ENCODE measurements around the gene ULK1. TPM values are rescaled to one million over a fixed set of nuclear protein-coding genes. Genes with fewer than 3 reads are reported as not detected.

The ULK1 gene
- polyA plus RNA-seq, 1 donor from 2014 or later: 19.0 TPM

GRCh38 chr12:131855521-131856142 is 38.8 kb upstream of the ULK1 start:
- H3F3A ChIP-seq (ENCODE audit: insufficient read depth, low read length, poor library complexity, severe bottlenecking): no peaks in the 10 kb centered on the region
- no peak overlapping the region for H2AFZ ChIP-seq (ENCODE audit: low read depth, low read length)
- H3K4me3 ChIP-seq (ENCODE audit: low read length): no peak overlapping the region
- H3K79me2 ChIP-seq (replicated peaks; ENCODE audit: insufficient read depth, low read length): no peaks in the 10 kb centered on the region
- TF ChIP-seq CTCF (IDR thresholded peaks at IDR 0.05; ENCODE audit: poor library complexity, severe bottlenecking) (no peak), MXI1 (conservative IDR thresholded peaks at IDR 0.05; ENCODE audit: poor library complexity, severe bottlenecking) (no peak), REST (IDR thresholded peaks at IDR 0.05; ENCODE audit: borderline replicate concordance) (no peak), RAD21 (conservative IDR thresholded peaks at IDR 0.05) (no peak), EZH2 (IDR thresholded peaks at IDR 0.05; ENCODE audit: borderline replicate concordance, insufficient read depth, low read length, poor library complexity, severe bottlenecking) (no peak), SMC3 (conservative IDR thresholded peaks at IDR 0.05; ENCODE audit: poor library complexity) (no peak), EP300 (conservative IDR thresholded peaks at IDR 0.05; ENCODE audit: poor library complexity, severe bottlenecking) (no peak), POLR2AphosphoS5 (IDR thresholded peaks at IDR 0.05) (no peak), TAF1 (IDR thresholded peaks at IDR 0.05; ENCODE audit: low read depth) (no peak)
- H4K20me1 ChIP-seq (ENCODE audit: insufficient read depth): no peaks in the 10 kb centered on the region
- no peak overlapping the region for H3K4me2 ChIP-seq (ENCODE audit: low read length)
- no peaks in the 10 kb centered on the region for H3K9me2 ChIP-seq (ENCODE audit: insufficient read depth, low read length)
- no peaks in the 10 kb centered on the region for H3K27me3 ChIP-seq (ENCODE audit: insufficient read depth, low read depth, low read length)
- no peaks in the 10 kb centered on the region for H3K36me3 ChIP-seq (ENCODE audit: insufficient read depth, low read length)
- H3K9me3 ChIP-seq (ENCODE audit: low read length): no peaks in the 10 kb centered on the region
- H3K9ac ChIP-seq (ENCODE audit: low read length): no peak overlapping the region
- no peak overlapping the region for H3K27ac ChIP-seq (ENCODE audit: low read length)

GRCh38 chr12:131856366-131857097 is 37.9 kb upstream of the ULK1 start:
- no peaks in the 10 kb centered on the region for H4K20me1 ChIP-seq (ENCODE audit: insufficient read depth)
- no peak overlapping the region for H3K27ac ChIP-seq (ENCODE audit: low read length)
- H3K4me3 ChIP-seq (ENCODE audit: low read length): no peak overlapping the region
- no peaks in the 10 kb centered on the region for H3F3A ChIP-seq (ENCODE audit: insufficient read depth, low read length, poor library complexity, severe bottlenecking)
- H2AFZ ChIP-seq (ENCODE audit: low read depth, low read length): no peak overlapping the region
- no peaks in the 10 kb centered on the region for H3K79me2 ChIP-seq (replicated peaks; ENCODE audit: insufficient read depth, low read length)
- TF ChIP-seq TAF1 (IDR thresholded peaks at IDR 0.05; ENCODE audit: low read depth) (no peak), POLR2AphosphoS5 (IDR thresholded peaks at IDR 0.05) (no peak), RAD21 (conservative IDR thresholded peaks at IDR 0.05) (no peak), CTCF (IDR thresholded peaks at IDR 0.05; ENCODE audit: poor library complexity, severe bottlenecking) (no peak), REST (IDR thresholded peaks at IDR 0.05; ENCODE audit: borderline replicate concordance) (no peak), SMC3 (conservative IDR thresholded peaks at IDR 0.05; ENCODE audit: poor library complexity) (no peak), EZH2 (IDR thresholded peaks at IDR 0.05; ENCODE audit: borderline replicate concordance, insufficient read depth, low read length, poor library complexity, severe bottlenecking) (no peak), MXI1 (conservative IDR thresholded peaks at IDR 0.05; ENCODE audit: poor library complexity, severe bottlenecking) (no peak), EP300 (conservative IDR thresholded peaks at IDR 0.05; ENCODE audit: poor library complexity, severe bottlenecking) (no peak)
- no peaks in the 10 kb centered on the region for H3K9me3 ChIP-seq (ENCODE audit: low read length)
- H3K4me2 ChIP-seq (ENCODE audit: low read length): no peak overlapping the region
- H3K9me2 ChIP-seq (ENCODE audit: insufficient read depth, low read length): no peaks in the 10 kb centered on the region
- no peaks in the 10 kb centered on the region for H3K36me3 ChIP-seq (ENCODE audit: insufficient read depth, low read length)
- no peak overlapping the region for H3K9ac ChIP-seq (ENCODE audit: low read length)
- no peaks in the 10 kb centered on the region for H3K27me3 ChIP-seq (ENCODE audit: insufficient read depth, low read depth, low read length)
